AG04450 (cell line): Measurements from ENCODE around the gene NOL9. TPM values are rescaled to one million over a fixed set of nuclear protein-coding genes. Genes with fewer than 3 reads are reported as not detected.
A peak's percentile ranks its signal among the peaks of the same experiment; 100 is the strongest.
"Not testable (repeated sequence)": the region's sequence is repeated elsewhere in the genome, so short reads cannot be mapped to it uniquely, and the experiment has no call there.

ENCODE experiments used
- CTCF ChIA-PET: fragments of 300-600, 350-600 bp; formaldehyde crosslinking; extraction: SDS; loops from one replicate; lab custom pipeline; 2022; ENCODE audit warnings: antibody characterized with exemption, inconsistent platforms; lab: Charles Lee
- POLR2A ChIA-PET: fragments of 350-600 bp; formaldehyde crosslinking; extraction: SDS; loops from one replicate; lab custom pipeline; 2021; ENCODE audit warnings: antibody characterized with exemption, inconsistent platforms; lab: Yijun Ruan, JAX
- DNase-seq: peaks from one replicate; pipeline ENCODE4 v3.0.0-alpha.2; 2011; ENCODE audit warnings: low read depth, low spot score
- H3K27ac ChIP-seq: one replicate; pipeline ENCODE4 v1.5.1; 2012; ENCODE audit warnings: low read depth, low read length, control low read depth
- H3K27me3 ChIP-seq: one replicate; pipeline ENCODE4 v1.6.0; 2012; ENCODE audit warnings: low read length; ENCODE audit not compliant: control insufficient read depth, insufficient read depth
- H3K4me3 ChIP-seq: 2 replicates; pipeline ENCODE4 v1.5.1; 2011; ENCODE audit warnings: mild to moderate bottlenecking, low read depth, low read length, control low read depth
- H3K9me3 ChIP-seq: 2 replicates; pipeline ENCODE4 v1.5.1; 2012; ENCODE audit warnings: low read length; ENCODE audit not compliant: control insufficient read depth, insufficient read depth
- polyA plus RNA-seq: library from polyadenylated mRNA; depleted of rRNA; stranded (reverse); fragments of >200 nt; gene quantifications from 2 replicates; pipeline ENCODE4 v1.2.3, GENCODE V29; 2011
- TF ChIP-seq, protein P1 (sequence below): IDR thresholded peaks from 2 replicates; pipeline ENCODE4 v1.5.1; 2011; ENCODE audit warnings: low read depth, low read length, control low read depth, inconsistent platforms

The NOL9 gene
- polyA plus RNA-seq, 1 experiment: 23.6 TPM

DNA sequence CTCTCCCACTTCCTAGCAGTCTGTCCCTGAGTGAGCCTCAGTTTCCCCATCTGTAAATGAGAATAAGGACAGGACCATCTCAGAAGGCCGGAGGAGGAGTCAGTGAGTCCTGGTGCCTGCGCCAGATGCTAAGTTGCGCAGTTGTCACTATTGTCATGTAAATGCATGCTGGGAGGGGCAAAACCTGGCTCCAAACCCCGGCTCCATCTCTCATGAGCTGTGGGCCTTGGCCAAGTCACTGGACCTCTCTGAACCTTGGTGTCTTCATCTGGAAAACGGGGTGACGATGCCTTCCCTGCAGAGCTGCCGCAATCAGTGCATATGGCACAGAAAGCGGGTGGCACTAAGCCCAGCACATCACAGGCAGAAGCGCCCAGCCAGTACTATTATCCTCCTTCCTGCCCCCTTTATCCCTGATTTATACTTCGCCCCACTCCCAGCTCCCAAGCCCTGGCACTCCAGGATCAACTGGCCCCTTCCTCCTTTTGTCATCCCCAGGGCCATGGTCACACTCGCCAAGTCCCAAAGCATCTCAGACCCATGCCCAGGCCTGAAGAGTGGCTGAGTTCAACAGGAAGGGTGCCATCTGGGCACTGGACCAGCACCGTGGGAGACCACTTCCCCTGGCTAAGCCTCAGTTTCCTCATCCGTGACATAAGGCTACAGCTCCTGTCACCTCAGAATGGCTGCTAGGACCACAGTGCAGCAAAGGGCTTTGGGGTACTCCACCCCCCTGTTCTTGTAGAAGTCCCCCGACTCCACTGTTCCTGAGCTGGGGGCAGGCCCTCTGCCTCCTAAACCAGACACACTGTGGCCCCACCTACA is 58.6 kb downstream of the NOL9 start:
- POLR2A ChIA-PET: no interaction called here
- Histone ChIP-seq H3K4me3 (no peak overlapping the region; the same call in 1 of the 2 replicates), H3K27me3 (no peaks in the 10 kb centered on the region), H3K9me3 (no peaks in the 10 kb centered on the region; the same call in 1 of the 2 replicates), H3K27ac (no peak overlapping the region)
- TF ChIP-seq, protein P1, sequence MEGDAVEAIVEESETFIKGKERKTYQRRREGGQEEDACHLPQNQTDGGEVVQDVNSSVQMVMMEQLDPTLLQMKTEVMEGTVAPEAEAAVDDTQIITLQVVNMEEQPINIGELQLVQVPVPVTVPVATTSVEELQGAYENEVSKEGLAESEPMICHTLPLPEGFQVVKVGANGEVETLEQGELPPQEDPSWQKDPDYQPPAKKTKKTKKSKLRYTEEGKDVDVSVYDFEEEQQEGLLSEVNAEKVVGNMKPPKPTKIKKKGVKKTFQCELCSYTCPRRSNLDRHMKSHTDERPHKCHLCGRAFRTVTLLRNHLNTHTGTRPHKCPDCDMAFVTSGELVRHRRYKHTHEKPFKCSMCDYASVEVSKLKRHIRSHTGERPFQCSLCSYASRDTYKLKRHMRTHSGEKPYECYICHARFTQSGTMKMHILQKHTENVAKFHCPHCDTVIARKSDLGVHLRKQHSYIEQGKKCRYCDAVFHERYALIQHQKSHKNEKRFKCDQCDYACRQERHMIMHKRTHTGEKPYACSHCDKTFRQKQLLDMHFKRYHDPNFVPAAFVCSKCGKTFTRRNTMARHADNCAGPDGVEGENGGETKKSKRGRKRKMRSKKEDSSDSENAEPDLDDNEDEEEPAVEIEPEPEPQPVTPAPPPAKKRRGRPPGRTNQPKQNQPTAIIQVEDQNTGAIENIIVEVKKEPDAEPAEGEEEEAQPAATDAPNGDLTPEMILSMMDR: no peak
- no peak for DNase-seq
- CTCF ChIA-PET: interaction anchor here (2.3 kb wide), 1 partner anchor 10 kb away, joined by 11 read pairs; no protein-coding TSS in a partner anchor

DNA sequence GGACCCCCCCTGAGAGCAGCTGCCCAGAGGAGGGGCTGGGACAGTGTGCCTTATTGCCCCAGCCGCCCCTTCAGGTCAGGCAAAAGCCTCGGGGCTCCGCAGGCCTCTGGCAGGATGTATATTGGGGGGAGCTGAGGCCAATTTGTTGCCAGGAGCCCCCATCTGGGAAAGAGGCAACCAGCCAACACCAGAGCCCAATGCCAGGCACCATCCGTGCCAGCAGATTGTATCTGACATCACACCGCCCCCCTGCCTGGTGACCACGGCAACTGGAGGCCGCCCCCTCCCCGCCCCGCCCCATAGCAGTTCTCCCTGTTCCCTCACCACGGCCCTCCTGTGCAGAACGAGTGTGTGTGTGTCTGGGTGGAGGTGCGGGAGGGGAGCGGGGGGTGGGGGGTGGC is 59.3 kb downstream of the NOL9 start:
- ChIA-PET CTCF (interaction anchor here (2.3 kb wide), 1 partner anchor 9 kb away, joined by 11 read pairs; no protein-coding TSS in a partner anchor), POLR2A (no interaction called here)
- DNase-seq: no peak
- Histone ChIP-seq H3K4me3 (no peak overlapping the region), H3K27ac (no peak overlapping the region), H3K9me3 (no peaks in the 10 kb centered on the region; the same call in 1 of the 2 replicates), H3K27me3 (no peaks in the 10 kb centered on the region)
- TF ChIP-seq, protein P1: no peak

DNA sequence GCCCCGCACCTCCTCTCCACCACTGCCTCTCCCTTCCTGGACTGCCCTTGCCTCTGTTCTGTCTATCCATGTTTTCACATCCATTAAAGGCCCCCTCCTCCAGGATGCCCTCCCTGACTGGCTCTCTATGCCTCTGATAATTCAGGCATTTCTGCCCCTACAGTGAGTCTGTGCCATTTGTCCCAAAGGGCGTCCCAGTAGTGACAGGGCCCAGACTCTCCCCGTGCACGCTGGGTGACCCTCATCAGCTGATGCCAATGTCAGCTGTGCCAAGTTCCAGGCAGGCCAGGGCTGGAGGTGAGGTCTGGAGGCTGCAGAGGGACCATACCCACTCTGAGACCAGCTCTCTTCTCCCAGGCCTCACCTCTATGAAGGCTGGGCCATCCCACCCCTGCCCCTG is 59.7 kb downstream of the NOL9 start:
- TF ChIP-seq, protein P1: no peak
- Histone ChIP-seq H3K27me3 (no peaks in the 10 kb centered on the region), H3K27ac (no peak overlapping the region), H3K9me3 (no peaks in the 10 kb centered on the region; the same call in 1 of the 2 replicates), H3K4me3 (no peak overlapping the region)
- ChIA-PET POLR2A (interaction anchor here (0.7 kb wide), 1 partner anchor 83 kb away, joined by 4 read pairs; no protein-coding TSS in a partner anchor), CTCF (interaction anchor here (2.3 kb wide), 1 partner anchor 8 kb away, joined by 11 read pairs; no protein-coding TSS in a partner anchor)
- no peak for DNase-seq

DNA sequence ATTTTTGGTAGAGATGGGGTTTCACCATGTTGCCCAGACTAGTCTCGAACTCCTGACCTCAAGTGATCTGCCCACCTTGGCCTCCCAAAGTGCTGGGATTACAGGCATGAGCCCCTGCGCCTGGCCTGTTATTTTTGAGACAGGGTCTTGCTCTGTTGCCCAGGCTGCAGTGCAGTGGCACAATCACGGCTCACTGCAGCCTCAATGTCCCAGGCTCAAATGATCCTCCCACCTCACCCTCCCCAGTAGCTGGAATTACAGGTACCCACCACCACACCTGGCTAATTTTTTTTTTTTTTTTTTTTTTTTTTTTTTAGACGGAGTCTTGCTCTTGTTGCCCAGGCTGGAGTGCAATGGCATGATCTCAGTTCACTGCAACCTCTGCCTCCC is 60.5 kb downstream of the NOL9 start:
- ChIA-PET CTCF (interaction anchor here (0.7 kb wide), 1 partner anchor 248 kb away, joined by 3 read pairs; no protein-coding TSS in a partner anchor), POLR2A (interaction anchor here (0.7 kb wide), 1 partner anchor 84 kb away, joined by 4 read pairs; no protein-coding TSS in a partner anchor)
- H3K4me3 ChIP-seq: not testable (repeated sequence)

DNA sequence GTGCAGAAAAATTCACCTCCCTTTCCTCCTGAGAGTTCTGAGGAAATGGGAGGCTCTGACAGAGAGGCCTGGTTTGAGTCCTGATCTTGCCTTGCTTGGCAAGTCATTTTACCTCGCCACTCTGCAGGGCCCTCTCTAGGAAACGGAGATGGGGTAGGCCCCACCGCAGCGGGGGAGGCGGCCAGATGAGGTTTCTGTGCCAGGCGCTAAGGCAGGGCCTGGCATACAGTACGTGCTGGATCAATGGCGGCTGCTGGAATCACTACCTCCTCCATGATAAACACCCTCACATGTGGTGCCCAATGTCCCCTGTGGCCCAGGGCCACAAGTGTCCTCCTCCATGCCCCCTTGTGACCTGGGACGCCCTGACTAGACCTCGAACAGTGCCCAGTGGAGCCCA is 62.3 kb downstream of the NOL9 start:
- CTCF ChIA-PET: interaction anchor here (0.5 to 1.1 kb wide), 2 partner anchors 16 to 128 kb away, joined by 3 to 4 read pairs; no protein-coding TSS in a partner anchor
- peak overlapping the region; percentile 57 for H3K27ac ChIP-seq

More for the DNA sequence above, 60.5 kb downstream of the NOL9 start:
- not testable (repeated sequence) for H3K27me3 ChIP-seq, H3K9me3 ChIP-seq, H3K27ac ChIP-seq, DNase-seq

More for the DNA sequence above, 62.3 kb downstream of the NOL9 start:
- no peaks in the 10 kb centered on the region; the same call in 1 of the 2 replicates for H3K9me3 ChIP-seq
- H3K4me3 ChIP-seq: peak overlapping the region; percentile 91; the same call in 1 of the 2 replicates
- POLR2A ChIA-PET: no interaction called here
- H3K27me3 ChIP-seq: no peaks in the 10 kb centered on the region
- TF ChIP-seq, protein P1: no peak
- no peak for DNase-seq
